Activated CD4-positive, alpha-beta T cell treated with anti-CD3 and anti-CD28 coated beads, Interleukin-2, amount 10 ng/mL, durations not matched to agents 24 days and 14 days (primary cell): ENCODE results near the gene ZNF330. TPM values are rescaled to one million over a fixed set of nuclear protein-coding genes. Genes with fewer than 3 reads are reported as not detected.
"Not testable (repeated sequence)": the region's sequence is repeated elsewhere in the genome, so short reads cannot be mapped to it uniquely, and the experiment has no call there.

ENCODE experiments used
- DNase-seq: peaks from one replicate; pipeline ENCODE4 v3.0.0; 2022
- H3K27ac Mint-ChIP-seq: one replicate; pipeline ENCODE4 v1.8.0; 2022; ENCODE audit warnings: mild to moderate bottlenecking, mixed read lengths
- H3K27me3 Mint-ChIP-seq: one replicate; pipeline ENCODE4 v1.8.0; 2022; ENCODE audit warnings: mixed read lengths
- H3K36me3 Mint-ChIP-seq: one replicate; pipeline ENCODE4 v1.8.0; 2022; ENCODE audit warnings: low read depth, mild to moderate bottlenecking, mixed read lengths
- H3K4me1 Mint-ChIP-seq: one replicate; pipeline ENCODE4 v1.8.0; 2021; ENCODE audit warnings: mixed read lengths
- H3K4me3 Mint-ChIP-seq: one replicate; pipeline ENCODE4 v1.8.0; 2022; ENCODE audit warnings: mild to moderate bottlenecking, moderate library complexity, mixed read lengths
- H3K9me3 Mint-ChIP-seq: one replicate; pipeline ENCODE4 v1.8.0; 2021; ENCODE audit warnings: mixed read lengths
- intact Hi-C: fragments of 100-400 bp; cut with micrococcal nuclease; formaldehyde crosslinking; loops from one replicate; pipeline ENCODE4 v1.15.1; 2023
- total RNA-seq: library from RNA; stranded (reverse); gene quantifications from 2 replicates; pipeline ENCODE4 v1.2.3, GENCODE V29; 2022

The ZNF330 gene
- total RNA-seq, 1 donor from 2014 or later, result 60.2 TPM

DNA sequence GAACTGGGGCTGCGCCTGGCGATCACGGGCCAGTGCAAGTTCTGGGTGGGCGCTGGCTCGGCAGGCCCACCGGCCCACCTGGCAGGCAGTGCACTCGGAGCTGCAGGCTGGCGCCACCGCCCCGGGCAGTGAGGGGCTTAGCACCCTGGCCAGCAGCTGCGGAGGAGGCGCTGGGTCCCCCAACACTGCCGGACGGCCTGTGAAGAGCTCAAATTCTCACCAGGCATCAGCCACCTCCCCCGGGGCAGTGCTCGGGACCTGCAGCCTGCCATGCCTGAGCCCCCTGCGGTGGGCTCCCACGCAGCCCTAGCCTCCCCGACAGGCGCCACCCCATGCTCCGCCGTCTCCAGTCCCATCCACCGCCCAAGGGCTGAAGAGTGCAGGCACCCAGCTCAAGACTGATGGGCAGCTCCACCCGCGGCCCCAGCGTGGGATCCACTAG is 7.1 kb upstream of the ZNF330 start:
- Mint-ChIP-seq H3K4me1 (no peaks in the 10 kb centered on the region), H3K27me3 (peaks cover 13% of the 10 kb centered on the region), H3K4me3 (no peak overlapping the region), H3K36me3 (no peaks in the 10 kb centered on the region), H3K9me3 (no peaks in the 10 kb centered on the region), H3K27ac (no peak overlapping the region)
- DNase-seq, result no peak
- intact Hi-C loops, result no loop called here

DNA sequence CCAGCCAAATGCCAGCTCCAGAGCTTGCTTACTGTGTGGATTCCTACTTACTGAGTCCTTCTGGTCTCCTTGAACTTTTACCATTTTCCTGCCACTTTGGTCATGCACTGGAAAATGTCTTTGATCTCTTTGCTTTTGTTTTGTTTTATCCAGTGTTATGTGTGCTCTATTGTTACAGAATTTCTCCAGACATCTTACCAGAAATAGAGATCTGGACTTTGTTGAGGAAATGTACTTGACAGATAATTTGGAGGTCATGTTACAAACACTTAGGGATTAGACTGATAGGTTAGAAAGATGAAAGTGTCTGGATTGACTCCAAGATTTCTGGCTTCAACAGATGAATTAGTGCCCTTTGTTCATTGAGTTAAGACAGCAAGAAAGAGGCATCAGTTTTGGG is 5.7 kb upstream of the ZNF330 start:
- peaks cover 12% of the 10 kb centered on the region for H3K27me3 Mint-ChIP-seq
- no peak overlapping the region for H3K4me3 Mint-ChIP-seq
- H3K9me3 Mint-ChIP-seq, result peaks cover 3% of the 10 kb centered on the region
- DNase-seq, result no peak
- H3K27ac Mint-ChIP-seq, result no peak overlapping the region
- peaks cover 3% of the 10 kb centered on the region for H3K4me1 Mint-ChIP-seq
- intact Hi-C loops, result no loop called here
- H3K36me3 Mint-ChIP-seq, result no peaks in the 10 kb centered on the region

GRCh38 chr4:141216002-141216761 is 4.5 kb upstream of the ZNF330 start:
- intact Hi-C loops, result no loop called here
- no peak overlapping the region for H3K27ac Mint-ChIP-seq
- DNase-seq, result no peak
- H3K4me1 Mint-ChIP-seq, result peaks cover 10% of the 10 kb centered on the region
- no peak overlapping the region for H3K4me3 Mint-ChIP-seq
- peaks cover 5% of the 10 kb centered on the region for H3K9me3 Mint-ChIP-seq
- peaks cover 6% of the 10 kb centered on the region for H3K27me3 Mint-ChIP-seq
- H3K36me3 Mint-ChIP-seq, result no peaks in the 10 kb centered on the region

- intact Hi-C loops, result loop anchor here (5.0 to 10.0 kb wide), 4 partner anchors 417 to 1965 kb away; partner anchors contain the start of genes ELMOD2, IL15, RAB33B and USP38
- peaks cover 4% of the 10 kb centered on the region for H3K27me3 Mint-ChIP-seq
- H3K9me3 Mint-ChIP-seq, result peaks cover 5% of the 10 kb centered on the region
- peak overlapping the region; percentile 98 for H3K27ac Mint-ChIP-seq
- H3K36me3 Mint-ChIP-seq, result peaks cover 21% of the 10 kb centered on the region
- no peak for DNase-seq
- H3K4me1 Mint-ChIP-seq, result peaks cover 32% of the 10 kb centered on the region
- peak overlapping the region; percentile 95 for H3K4me3 Mint-ChIP-seq
Observed at GRCh38 chr4:141220271-141220670, 424 bp upstream of the ZNF330 start.

DNA sequence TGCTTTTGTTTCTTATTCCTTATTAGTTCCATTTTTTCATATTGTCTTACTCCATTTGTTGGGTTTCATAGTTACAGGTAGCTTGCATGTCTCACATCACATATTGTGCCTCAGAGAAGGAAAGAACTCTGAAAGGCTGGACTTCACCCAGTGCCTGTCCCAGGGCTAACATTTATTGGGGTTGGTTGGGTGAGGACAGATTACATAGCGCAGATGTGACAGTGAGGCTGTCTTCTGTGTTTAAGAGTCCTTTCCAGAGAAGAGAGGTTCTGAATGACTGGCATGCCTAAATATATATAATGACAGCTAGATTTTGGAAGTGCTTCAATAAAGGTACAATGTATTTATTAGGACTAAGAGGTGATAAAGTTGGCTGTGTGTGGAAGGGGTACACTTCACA is 2.7 kb downstream of the ZNF330 start:
- peaks cover 41% of the 10 kb centered on the region for H3K36me3 Mint-ChIP-seq
- no peak for DNase-seq

DNA sequence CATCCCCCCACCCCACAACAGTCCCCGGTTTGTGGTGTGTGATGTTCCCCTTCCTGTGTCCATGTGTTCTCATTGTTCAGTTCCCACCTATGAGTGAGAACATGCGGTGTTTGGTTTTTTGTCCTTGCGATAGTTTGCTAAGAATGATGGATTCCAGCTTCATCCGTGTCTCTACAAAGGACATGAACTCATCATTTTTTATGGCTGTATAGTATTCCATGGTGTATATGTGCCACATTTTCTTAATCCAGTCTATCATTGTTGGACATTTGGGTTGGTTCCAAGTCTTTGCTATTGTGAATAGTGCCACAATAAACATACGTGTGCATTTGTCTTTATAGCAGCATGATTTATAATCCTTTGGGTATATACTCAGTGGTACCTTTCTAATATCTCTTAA is 6.6 kb downstream of the ZNF330 start:
- H3K27ac Mint-ChIP-seq, result not testable (repeated sequence)
- intact Hi-C loops, result loop anchor here (10.0 kb wide), 2 partner anchors 702 to 1958 kb away; partner anchors contain the start of genes ELMOD2 and USP38
- peaks cover 64% of the 10 kb centered on the region for H3K36me3 Mint-ChIP-seq

More for the DNA sequence above, 2.7 kb downstream of the ZNF330 start:
- intact Hi-C loops, result loop anchor here (5.0 to 10.0 kb wide), 4 partner anchors 414 to 1961 kb away; partner anchors contain the start of genes ELMOD2, IL15, RAB33B and USP38
- H3K9me3 Mint-ChIP-seq, result peaks cover 5% of the 10 kb centered on the region
- H3K27ac Mint-ChIP-seq, result no peak overlapping the region
- no peak overlapping the region for H3K4me3 Mint-ChIP-seq
- H3K27me3 Mint-ChIP-seq, result no peaks in the 10 kb centered on the region
- H3K4me1 Mint-ChIP-seq, result peaks cover 40% of the 10 kb centered on the region

GRCh38 chr4:141229408-141230101 is 8.9 kb downstream of the ZNF330 start:
- intact Hi-C loops, result loop anchor here (10.0 kb wide), 2 partner anchors 705 to 1955 kb away; partner anchors contain the start of genes ELMOD2 and USP38
- peaks cover 17% of the 10 kb centered on the region for H3K4me1 Mint-ChIP-seq
- peaks cover 62% of the 10 kb centered on the region for H3K36me3 Mint-ChIP-seq
- no peaks in the 10 kb centered on the region for H3K9me3 Mint-ChIP-seq
- H3K27me3 Mint-ChIP-seq, result no peaks in the 10 kb centered on the region
- no peak for DNase-seq
- H3K4me3 Mint-ChIP-seq, result no peak overlapping the region
- no peak overlapping the region for H3K27ac Mint-ChIP-seq

More for the DNA sequence above, 6.6 kb downstream of the ZNF330 start:
- H3K27me3 Mint-ChIP-seq, H3K9me3 Mint-ChIP-seq, H3K4me3 Mint-ChIP-seq, DNase-seq: not testable (repeated sequence)
- peaks cover 28% of the 10 kb centered on the region for H3K4me1 Mint-ChIP-seq

- Mint-ChIP-seq H3K27ac (no peak overlapping the region), H3K9me3 (peaks cover 7% of the 10 kb centered on the region), H3K27me3 (no peaks in the 10 kb centered on the region), H3K4me1 (peaks cover 3% of the 10 kb centered on the region), H3K36me3 (peaks cover 45% of the 10 kb centered on the region), H3K4me3 (no peak overlapping the region)
- intact Hi-C loops, result no loop called here
- no peak for DNase-seq
Observed at GRCh38 chr4:141233673-141234072, 13.0 kb downstream of the ZNF330 start.

DNA sequence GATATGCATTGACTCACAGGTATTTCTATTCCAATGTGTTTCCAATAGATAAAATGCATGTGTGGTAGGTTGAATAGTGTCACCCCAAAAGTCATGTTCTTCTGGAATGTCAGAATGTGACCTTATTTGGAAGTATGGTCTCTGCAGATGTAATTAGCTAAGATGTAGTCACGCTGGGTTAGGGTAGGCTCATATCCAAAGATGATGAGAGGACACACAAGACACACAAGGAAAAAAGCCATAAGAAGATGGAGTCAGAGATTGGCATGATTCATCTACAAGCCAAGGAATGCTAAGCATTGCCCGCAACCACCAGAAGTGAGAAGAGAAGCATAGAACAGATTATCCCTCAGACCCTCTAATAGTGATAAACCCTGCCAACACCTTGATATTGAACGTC is 17.5 kb downstream of the ZNF330 start:
- Mint-ChIP-seq H3K27ac (no peak overlapping the region), H3K36me3 (peaks cover 21% of the 10 kb centered on the region), H3K9me3 (peaks cover 7% of the 10 kb centered on the region), H3K4me3 (no peak overlapping the region), H3K27me3 (peaks cover 2% of the 10 kb centered on the region), H3K4me1 (peaks cover 4% of the 10 kb centered on the region)
- DNase-seq, result no peak
- intact Hi-C loops, result no loop called here

DNA sequence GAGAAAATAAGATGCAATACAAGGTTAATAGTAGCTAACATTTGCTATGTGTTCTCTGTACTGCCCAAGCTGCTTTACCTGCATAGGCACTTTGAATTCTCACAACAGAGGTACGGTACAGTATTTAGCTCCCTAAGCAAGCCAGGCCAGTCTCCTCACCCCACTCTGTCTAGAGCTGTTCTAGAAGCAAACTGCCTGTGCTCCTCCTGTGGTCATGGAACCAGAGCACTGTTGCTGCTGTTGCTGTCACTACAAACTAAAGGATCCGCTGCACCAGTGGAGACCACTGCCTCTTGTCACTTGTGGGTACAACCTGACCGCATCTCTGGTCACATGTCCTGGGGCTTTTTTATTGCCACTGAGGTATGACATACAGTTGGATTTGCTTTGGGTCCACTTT is 19.6 kb downstream of the ZNF330 start:
- H3K27ac Mint-ChIP-seq, result no peak overlapping the region
- H3K4me3 Mint-ChIP-seq, result no peak overlapping the region
- H3K4me1 Mint-ChIP-seq, result peaks cover 6% of the 10 kb centered on the region
- DNase-seq, result no peak
- H3K36me3 Mint-ChIP-seq, result peaks cover 7% of the 10 kb centered on the region
- intact Hi-C loops, result no loop called here
- peaks cover 2% of the 10 kb centered on the region for H3K27me3 Mint-ChIP-seq
- H3K9me3 Mint-ChIP-seq, result peaks cover 7% of the 10 kb centered on the region

DNA sequence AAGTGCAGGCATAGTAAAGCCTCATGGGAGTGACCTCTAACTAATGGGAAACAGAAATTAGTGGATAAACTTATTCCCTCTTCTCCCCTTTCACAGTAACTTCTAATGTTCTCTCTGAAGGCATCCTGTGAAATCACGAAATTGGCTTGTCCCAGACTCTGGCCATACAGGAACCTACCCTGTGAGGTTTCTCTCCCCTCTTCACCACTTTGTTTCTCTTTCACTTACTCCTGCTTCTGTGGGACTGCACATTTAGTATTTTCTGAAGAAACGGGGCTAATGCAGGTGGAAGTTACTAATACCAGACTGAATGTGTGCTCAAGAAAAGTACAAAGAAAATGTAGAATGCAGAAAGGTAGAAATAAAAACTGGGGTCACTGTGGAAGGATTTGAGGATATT is 20.0 kb downstream of the ZNF330 start:
- Mint-ChIP-seq H3K4me3 (no peak overlapping the region), H3K4me1 (peaks cover 7% of the 10 kb centered on the region), H3K9me3 (peaks cover 3% of the 10 kb centered on the region), H3K36me3 (peaks cover 3% of the 10 kb centered on the region), H3K27me3 (peaks cover 2% of the 10 kb centered on the region), H3K27ac (no peak overlapping the region)
- intact Hi-C loops, result no loop called here
- DNase-seq, result no peak

- Mint-ChIP-seq H3K4me1 (peaks cover 12% of the 10 kb centered on the region), H3K27me3 (peaks cover 2% of the 10 kb centered on the region), H3K9me3 (no peaks in the 10 kb centered on the region), H3K4me3 (no peak overlapping the region), H3K27ac (no peak overlapping the region), H3K36me3 (no peaks in the 10 kb centered on the region)
- intact Hi-C loops, result no loop called here
- no peak for DNase-seq
Observed at GRCh38 chr4:141241986-141242385, 21.3 kb downstream of the ZNF330 start.

GRCh38 chr4:141244419-141244818 is 23.7 kb downstream of the ZNF330 start:
- Mint-ChIP-seq H3K4me1 (peaks cover 14% of the 10 kb centered on the region), H3K4me3 (no peak overlapping the region), H3K9me3 (no peaks in the 10 kb centered on the region), H3K27me3 (peaks cover 2% of the 10 kb centered on the region), H3K36me3 (no peaks in the 10 kb centered on the region), H3K27ac (no peak overlapping the region)
- intact Hi-C loops, result no loop called here
- DNase-seq, result no peak

GRCh38 chr4:141246243-141246642 is 25.5 kb downstream of the ZNF330 start:
- no peaks in the 10 kb centered on the region for H3K36me3 Mint-ChIP-seq
- H3K9me3 Mint-ChIP-seq, result no peaks in the 10 kb centered on the region
- no peak for DNase-seq
- intact Hi-C loops, result no loop called here
- peaks cover 9% of the 10 kb centered on the region for H3K4me1 Mint-ChIP-seq
- H3K27ac Mint-ChIP-seq, result peak overlapping the region; percentile 43
- H3K27me3 Mint-ChIP-seq, result peaks cover 2% of the 10 kb centered on the region
- peak overlapping the region; percentile 51 for H3K4me3 Mint-ChIP-seq
